HFF-Myc (cell line): ENCODE measurements around the gene CACNB2.

Source experiments
- DNase-seq: peaks from one replicate; pipeline ENCODE4 v3.0.0-alpha.2; 2011; ENCODE audit warnings: low read depth; ENCODE audit errors: extremely low read depth
- H3K4me3 ChIP-seq: replicated peaks from 2 replicates; pipeline ENCODE4 v1.5.1; 2011; ENCODE audit warnings: low read depth, mild to moderate bottlenecking, control low read depth, low read length
- TF ChIP-seq, protein P1 (sequence below): IDR thresholded peaks from 2 replicates; pipeline ENCODE4 v1.5.1; 2012; ENCODE audit warnings: mild to moderate bottlenecking, low read depth, low read length, control low read depth; ENCODE audit errors: missing control alignments

Gene CACNB2

DNA sequence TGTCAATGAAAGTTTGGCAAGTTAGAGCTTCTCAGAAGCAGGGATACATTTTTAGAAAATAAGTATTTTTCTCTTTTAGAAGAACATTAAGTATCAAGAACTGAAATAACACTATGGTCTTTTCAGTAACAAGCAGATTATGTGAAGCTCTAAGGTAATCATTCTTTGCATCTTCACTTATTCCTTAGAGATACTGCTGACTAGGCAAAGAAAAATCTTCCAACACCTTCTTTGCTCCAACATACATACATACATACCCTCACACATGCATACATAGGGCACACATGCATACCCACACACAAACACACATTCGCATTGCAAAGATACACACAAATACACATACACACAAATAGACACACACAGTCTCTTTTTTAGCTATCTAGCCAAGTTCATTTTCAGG, 37.8 kb upstream of the CACNB2 start:
- H3K4me3 ChIP-seq: no peak overlapping the region
- TF ChIP-seq, protein P1, sequence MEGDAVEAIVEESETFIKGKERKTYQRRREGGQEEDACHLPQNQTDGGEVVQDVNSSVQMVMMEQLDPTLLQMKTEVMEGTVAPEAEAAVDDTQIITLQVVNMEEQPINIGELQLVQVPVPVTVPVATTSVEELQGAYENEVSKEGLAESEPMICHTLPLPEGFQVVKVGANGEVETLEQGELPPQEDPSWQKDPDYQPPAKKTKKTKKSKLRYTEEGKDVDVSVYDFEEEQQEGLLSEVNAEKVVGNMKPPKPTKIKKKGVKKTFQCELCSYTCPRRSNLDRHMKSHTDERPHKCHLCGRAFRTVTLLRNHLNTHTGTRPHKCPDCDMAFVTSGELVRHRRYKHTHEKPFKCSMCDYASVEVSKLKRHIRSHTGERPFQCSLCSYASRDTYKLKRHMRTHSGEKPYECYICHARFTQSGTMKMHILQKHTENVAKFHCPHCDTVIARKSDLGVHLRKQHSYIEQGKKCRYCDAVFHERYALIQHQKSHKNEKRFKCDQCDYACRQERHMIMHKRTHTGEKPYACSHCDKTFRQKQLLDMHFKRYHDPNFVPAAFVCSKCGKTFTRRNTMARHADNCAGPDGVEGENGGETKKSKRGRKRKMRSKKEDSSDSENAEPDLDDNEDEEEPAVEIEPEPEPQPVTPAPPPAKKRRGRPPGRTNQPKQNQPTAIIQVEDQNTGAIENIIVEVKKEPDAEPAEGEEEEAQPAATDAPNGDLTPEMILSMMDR: no peak
- no peak for DNase-seq

DNA sequence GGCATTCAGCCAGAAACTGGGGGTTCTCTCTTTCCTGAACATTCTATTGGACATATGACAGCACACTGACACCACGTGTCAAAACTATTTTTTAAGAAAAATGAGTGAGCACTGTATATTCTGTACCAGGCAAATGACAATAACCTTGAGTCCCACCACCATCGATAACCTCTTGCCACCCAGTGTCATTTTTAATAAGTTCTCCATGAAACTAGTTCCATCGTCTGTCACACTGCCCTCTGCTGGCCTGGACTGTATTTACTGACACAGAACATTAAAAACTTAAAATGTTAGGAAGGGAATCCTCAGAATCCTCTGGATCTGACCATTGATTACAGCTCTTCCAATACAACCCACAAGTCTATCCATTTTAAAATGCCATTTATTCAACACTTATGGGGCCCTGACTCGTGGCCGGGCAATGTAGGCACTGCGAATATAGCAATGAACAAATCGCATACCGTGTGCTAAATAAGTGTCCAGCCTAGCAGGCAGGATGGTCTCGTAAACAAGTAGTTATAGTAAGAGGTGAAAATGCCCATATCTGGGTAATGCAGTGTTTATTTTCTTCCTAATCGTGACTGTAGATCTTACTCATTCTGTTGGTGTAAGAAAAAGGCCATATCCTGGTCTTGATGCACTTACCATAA, 35.9 kb upstream of the CACNB2 start:
- DNase-seq: peak; percentile 15
- H3K4me3 ChIP-seq: no peak overlapping the region
- TF ChIP-seq, protein P1: peak; percentile 69

DNA sequence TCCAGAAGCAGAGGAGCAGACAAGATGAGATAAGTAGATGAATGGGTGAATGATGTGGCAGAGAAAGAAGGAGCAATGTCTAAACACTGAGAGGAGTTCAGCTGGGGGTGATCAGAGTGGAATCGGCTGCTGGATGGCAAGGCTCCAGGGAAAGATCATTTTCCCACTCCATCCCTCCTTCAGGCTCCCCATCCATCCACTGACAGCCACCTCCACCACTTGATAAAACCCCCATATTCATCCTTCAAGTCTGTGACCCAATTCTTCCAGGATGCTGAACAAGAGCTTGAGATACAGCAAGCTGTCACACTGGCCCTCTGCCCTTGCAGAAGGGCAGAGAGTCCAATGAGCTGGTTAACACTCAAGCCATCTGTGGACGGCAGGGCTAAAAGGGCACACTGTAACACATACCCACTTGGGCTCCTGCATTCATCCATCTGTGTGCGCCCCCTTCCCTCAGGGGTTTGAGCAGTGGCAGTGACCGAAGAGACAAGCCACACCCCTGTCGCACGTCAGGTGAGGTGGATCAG, 30.8 kb upstream of the CACNB2 start:
- no peak for DNase-seq
- H3K4me3 ChIP-seq: no peak overlapping the region
- TF ChIP-seq, protein P1: no peak

DNA sequence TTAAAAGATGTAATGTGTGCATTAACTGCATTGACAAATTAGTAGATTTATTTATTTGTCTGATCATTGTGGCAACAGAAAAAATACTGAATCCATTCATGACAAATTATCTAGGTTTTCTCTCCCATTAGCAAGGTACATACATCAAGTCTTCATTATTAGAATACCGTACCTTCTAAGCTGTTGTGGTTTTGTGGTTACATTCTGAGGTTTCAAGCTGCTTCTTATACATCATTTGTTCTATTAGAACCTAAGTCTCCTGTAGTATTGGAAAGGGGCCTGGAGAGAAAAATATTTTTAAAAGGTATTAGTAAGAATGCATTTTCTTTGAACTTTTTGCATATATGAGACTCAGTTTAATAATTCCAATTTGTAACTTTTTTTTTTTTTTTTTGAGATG, 26.3 kb upstream of the CACNB2 start:
- TF ChIP-seq, protein P1: no peak
- DNase-seq: no peak
- H3K4me3 ChIP-seq: no peak overlapping the region

DNA sequence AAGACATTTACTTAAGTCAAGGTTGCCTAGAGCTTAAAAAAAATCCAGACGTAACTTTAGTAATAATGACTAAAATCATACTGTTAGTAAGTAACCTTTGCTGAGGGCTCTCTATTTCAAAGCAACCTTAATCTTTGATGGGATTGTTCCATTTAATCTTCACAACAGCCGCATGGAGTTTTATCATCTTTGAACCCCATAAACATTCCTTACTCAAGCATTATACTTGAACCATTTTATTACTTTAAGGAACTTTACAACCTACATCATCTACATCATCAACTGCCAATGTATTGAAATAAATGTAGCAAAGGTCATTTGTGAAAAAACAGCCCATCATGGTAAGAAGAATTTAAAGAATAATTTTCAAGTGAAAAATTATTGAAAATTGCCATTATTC, 22.9 kb upstream of the CACNB2 start:
- TF ChIP-seq, protein P1: no peak
- no peak overlapping the region for H3K4me3 ChIP-seq
- DNase-seq: no peak

DNA sequence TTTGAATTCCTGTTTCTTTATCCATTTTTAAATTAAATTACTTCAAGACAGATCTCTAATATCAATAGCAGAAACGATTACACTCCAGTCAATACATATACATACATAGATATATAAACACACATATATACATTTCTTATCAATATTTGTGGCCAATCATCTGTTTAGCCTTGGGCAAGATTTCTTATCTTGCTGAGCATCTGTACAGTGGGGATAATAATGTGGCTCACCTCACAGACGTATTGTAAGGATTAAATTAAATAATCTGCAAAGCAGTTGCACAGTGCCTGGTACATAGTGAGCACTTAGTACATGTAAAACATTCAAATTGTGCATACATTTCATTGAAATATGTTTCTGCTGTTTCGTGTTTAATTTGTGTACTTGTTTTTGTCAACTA, 17.5 kb upstream of the CACNB2 start:
- DNase-seq: no peak
- no peak overlapping the region for H3K4me3 ChIP-seq
- TF ChIP-seq, protein P1: no peak

DNA sequence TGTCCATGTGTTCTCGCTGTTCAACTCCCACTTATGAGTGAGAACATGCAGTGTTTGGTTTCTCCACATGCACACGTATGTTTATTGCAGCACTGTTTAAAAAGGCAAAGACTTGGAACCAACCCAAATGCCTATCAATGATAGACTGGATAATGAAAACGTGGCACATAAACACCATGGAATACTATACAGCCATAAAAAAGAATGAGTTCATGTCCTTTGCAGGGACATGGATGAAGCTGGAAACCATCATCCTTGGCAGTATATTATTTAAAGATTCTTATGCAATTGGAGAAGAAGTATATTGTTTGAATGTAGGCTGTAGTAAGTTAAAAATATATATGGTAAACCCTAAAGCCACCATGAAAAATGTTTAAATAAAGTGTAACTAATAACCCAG, 7.2 kb upstream of the CACNB2 start:
- no peak overlapping the region for H3K4me3 ChIP-seq
- TF ChIP-seq, protein P1: no peak
- no peak for DNase-seq
